WERI-Rb-1 (cell line): Measurements from ENCODE around the gene MEIS2.
A peak's percentile ranks its signal among the peaks of the same experiment; 100 is the strongest.

Experiments used
- DNase-seq: peaks from one replicate; pipeline ENCODE4 v3.0.0-alpha.2; 2020
- H3K27ac ChIP-seq: fragments of 250-450 bp; sonication (Bioruptor Pico); 2 replicates; pipeline ENCODE4 v1.5.1; 2020; ENCODE audit warnings: mild to moderate bottlenecking, moderate library complexity
- H3K27me3 ChIP-seq: fragments of 250-450 bp; sonication (Bioruptor Pico); 2 replicates; pipeline ENCODE4 v1.5.1; 2021; ENCODE audit warnings: mild to moderate bottlenecking, low read depth, moderate library complexity; ENCODE audit not compliant: insufficient read depth, severe bottlenecking
- H3K36me3 ChIP-seq: fragments of 250-450 bp; sonication (Bioruptor Pico); 2 replicates; pipeline ENCODE4 v1.5.1; 2020; ENCODE audit warnings: mild to moderate bottlenecking, moderate library complexity
- H3K4me3 ChIP-seq: 2 replicates; pipeline ENCODE4 v1.5.1; 2011; ENCODE audit warnings: low read depth, mild to moderate bottlenecking, control low read depth, low read length
- H3K9me3 ChIP-seq: fragments of 250-450 bp; sonication (Bioruptor Pico); 2 replicates; pipeline ENCODE4 v1.5.1; 2021; ENCODE audit warnings: mild to moderate bottlenecking, moderate library complexity; ENCODE audit not compliant: severe bottlenecking
- CTCF ChIP-seq: IDR thresholded peaks from 2 replicates; pipeline ENCODE4 v1.5.1; 2011; ENCODE audit warnings: low read depth, mild to moderate bottlenecking, control low read depth, inconsistent platforms, low read length

MEIS2 gene

GRCh38 chr15:37083610-37084009, 16.7 kb downstream of the MEIS2 start:
- Histone ChIP-seq H3K9me3 (no peaks in the 10 kb centered on the region), H3K4me3 (no peak overlapping the region), H3K27me3 (no peaks in the 10 kb centered on the region), H3K27ac (no peak overlapping the region), H3K36me3 (peaks cover 97% of the 10 kb centered on the region)
- no peak for DNase-seq
- no peak for TF ChIP-seq CTCF

DNA sequence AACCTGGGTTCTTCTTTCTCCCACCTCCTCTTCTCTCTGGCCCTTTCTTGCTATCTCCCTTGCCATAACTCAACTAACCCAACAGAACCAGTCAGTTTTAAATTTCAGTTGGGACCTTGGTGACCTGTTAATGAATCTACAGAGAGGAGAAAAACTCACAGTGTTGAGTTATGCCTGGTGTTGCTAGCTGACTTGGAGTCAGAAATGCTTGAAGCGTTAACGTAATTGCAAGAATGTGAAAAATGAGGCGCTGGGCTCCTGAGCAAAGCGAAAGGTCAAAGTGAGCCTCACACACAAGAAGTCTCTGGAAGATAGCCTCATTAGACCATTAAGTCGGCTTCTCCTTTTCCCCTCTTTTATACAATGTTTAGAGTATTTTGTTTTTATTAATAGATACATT, 18.4 kb downstream of the MEIS2 start:
- TF ChIP-seq CTCF = no peak
- H3K4me3 ChIP-seq = no peak overlapping the region
- no peak for DNase-seq
- no peaks in the 10 kb centered on the region for H3K27me3 ChIP-seq
- peaks cover 92% of the 10 kb centered on the region for H3K36me3 ChIP-seq
- H3K9me3 ChIP-seq = no peaks in the 10 kb centered on the region
- peak overlapping the region; percentile 17; the same call in 1 of the 2 replicates for H3K27ac ChIP-seq

DNA sequence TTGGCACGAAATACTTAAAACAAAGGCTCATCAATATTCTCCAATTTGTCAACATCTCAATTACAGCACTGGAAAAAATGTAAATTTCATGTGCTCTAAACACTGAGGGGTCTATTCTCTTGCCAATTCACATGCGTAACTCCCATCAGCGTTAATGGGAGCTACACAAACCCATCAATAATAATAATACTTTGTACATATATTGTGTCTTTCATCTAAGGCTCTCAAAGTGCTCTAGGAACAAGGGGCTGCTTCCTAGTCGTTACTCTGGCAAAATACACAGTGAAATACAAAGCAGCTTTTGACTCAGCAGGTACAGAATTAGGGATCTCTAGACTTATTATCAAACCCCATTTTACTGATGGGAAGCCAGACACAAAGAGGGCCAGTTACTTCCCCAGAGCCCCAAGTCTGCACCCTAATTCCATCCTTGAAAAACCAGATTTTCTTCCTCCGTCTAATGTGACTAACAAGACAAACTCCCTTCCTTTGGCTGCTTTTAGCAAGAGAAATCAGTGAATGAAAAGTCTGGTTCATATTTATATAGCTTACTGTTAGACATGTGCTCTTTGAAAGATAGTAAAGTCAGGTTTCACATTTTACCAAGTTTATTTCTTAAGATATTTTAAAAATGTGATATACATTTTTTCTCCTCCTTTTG, 20.0 kb downstream of the MEIS2 start:
- H3K36me3 ChIP-seq = peaks cover 92% of the 10 kb centered on the region
- H3K4me3 ChIP-seq = no peak overlapping the region
- no peak for TF ChIP-seq CTCF
- no peak for DNase-seq
- H3K27me3 ChIP-seq = no peaks in the 10 kb centered on the region
- no peaks in the 10 kb centered on the region for H3K9me3 ChIP-seq
- H3K27ac ChIP-seq = peak overlapping the region; percentile 52

- DNase-seq = no peak
- H3K27me3 ChIP-seq = no peaks in the 10 kb centered on the region
- H3K36me3 ChIP-seq = peaks cover 92% of the 10 kb centered on the region
- H3K27ac ChIP-seq = peak overlapping the region; percentile 52
- TF ChIP-seq CTCF = no peak
- H3K4me3 ChIP-seq = 0 out of 2 replicates have a peak overlapping the region, but pooled peaks have one; percentile 8
- H3K9me3 ChIP-seq = no peaks in the 10 kb centered on the region
Measured at GRCh38 chr15:37079726-37080125, 20.6 kb downstream of the MEIS2 start.

DNA sequence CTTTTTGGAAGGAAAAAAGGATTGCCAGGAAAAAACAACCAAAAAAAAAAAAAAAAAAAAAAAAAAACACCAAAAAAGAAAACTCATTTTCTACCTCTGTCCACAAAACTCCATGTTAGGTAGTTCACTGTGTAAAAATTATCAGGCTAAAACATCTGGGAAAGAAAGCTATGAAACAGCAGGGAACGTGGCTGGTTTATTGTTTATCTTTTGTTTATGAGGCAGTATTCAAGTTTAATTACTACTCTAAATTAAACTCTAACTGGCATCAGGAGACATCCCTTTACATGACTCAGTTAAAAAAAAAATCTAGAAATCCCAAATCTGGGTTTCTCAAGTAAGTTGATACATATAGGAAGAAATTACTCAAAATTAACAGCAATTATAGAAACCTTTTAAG, 21.8 kb downstream of the MEIS2 start:
- DNase-seq = no peak
- peaks cover 89% of the 10 kb centered on the region for H3K36me3 ChIP-seq
- H3K27ac ChIP-seq = peak overlapping the region; percentile 52
- H3K27me3 ChIP-seq = no peaks in the 10 kb centered on the region
- H3K9me3 ChIP-seq = no peaks in the 10 kb centered on the region
- no peak for TF ChIP-seq CTCF
- H3K4me3 ChIP-seq = no peak overlapping the region
